Liver (tissue), 9 donors: ENCODE results near the gene CUL3. TPM values are rescaled to one million over a fixed set of nuclear protein-coding genes. Genes with fewer than 3 reads are reported as not detected.

Experiments used
- DNase-seq: peaks from one replicate; pipeline ENCODE4 v3.0.0-alpha.2; 2017; ENCODE audit warnings: low spot score
- H3K27ac ChIP-seq, 2 donors: one replicate each; pipeline ENCODE4 v1.7.0; 2013; ENCODE audit warnings: inconsistent platforms in 2 of 2, low read length in 2 of 2, control low read depth in 1 of 2, low read depth in 1 of 2, mild to moderate bottlenecking in 1 of 2
- H3K27me3 ChIP-seq, 4 donors: one replicate each; pipeline versions ENCODE4 v1.6.1 to v1.7.0; 2013; ENCODE audit warnings: low read length in 3 of 4, inconsistent platforms in 1 of 4, mild to moderate bottlenecking in 1 of 4, moderate library complexity in 1 of 4; ENCODE audit not compliant: control insufficient read depth in 4 of 4, insufficient read depth in 4 of 4
- H3K36me3 ChIP-seq, 4 donors: one replicate each; pipeline versions ENCODE4 v1.6.1 to v1.7.0; 2013; ENCODE audit warnings: low read length in 3 of 4, mild to moderate bottlenecking in 3 of 4, low read depth in 1 of 4, moderate library complexity in 1 of 4; ENCODE audit not compliant: control insufficient read depth in 4 of 4, insufficient read depth in 3 of 4
- H3K4me1 ChIP-seq, 4 donors: one replicate each; pipeline versions ENCODE4 v1.6.1 to v1.7.0; 2013; ENCODE audit warnings: low read length in 3 of 4, mild to moderate bottlenecking in 3 of 4, moderate library complexity in 1 of 4; ENCODE audit not compliant: control insufficient read depth in 4 of 4, insufficient read depth in 4 of 4
- H3K4me3 ChIP-seq, 3 donors: one replicate each; pipeline versions ENCODE4 v1.6.1 to v1.7.0; 2013; ENCODE audit warnings: low read length in 3 of 3, control low read depth in 1 of 3, low read depth in 1 of 3, mild to moderate bottlenecking in 1 of 3
- H3K9ac ChIP-seq, 2 donors: one replicate each; pipeline ENCODE4 v1.7.0; 2013; ENCODE audit warnings: low read length in 2 of 2, mild to moderate bottlenecking in 2 of 2, moderate library complexity in 2 of 2, control low read depth in 1 of 2, low read depth in 1 of 2
- H3K9me3 ChIP-seq, 4 donors: one replicate each; pipeline versions ENCODE4 v1.6.1 to v1.7.0; 2013; ENCODE audit warnings: low read length in 3 of 4; ENCODE audit not compliant: control insufficient read depth in 4 of 4
- ATF3 ChIP-seq: IDR thresholded peaks from 2 replicates; pipeline ENCODE4 v1.6.1; 2016; ENCODE audit warnings: antibody characterized with exemption
- EGR1 ChIP-seq, 2 donors: IDR thresholded peaks; 2 replicates each; pipeline ENCODE4 v1.6.1; 2016 to 2018; ENCODE audit warnings: antibody characterized with exemption in 2 of 2, low read depth in 2 of 2
- FOXA2 ChIP-seq: IDR thresholded peaks from 2 replicates; pipeline ENCODE4 v1.6.1; 2016; ENCODE audit warnings: antibody characterized with exemption
- GABPA ChIP-seq, 2 donors: IDR thresholded peaks in 1 of 2; conservative IDR thresholded peaks in 1 of 2; 2 replicates each; pipeline ENCODE4 v1.6.1; 2016; ENCODE audit warnings: antibody characterized with exemption in 2 of 2, mild to moderate bottlenecking in 1 of 2, moderate library complexity in 1 of 2
- HNF4A ChIP-seq, 2 donors: conservative IDR thresholded peaks; 2 replicates each; pipeline ENCODE4 v1.6.1; 2016; ENCODE audit warnings: antibody characterized with exemption in 2 of 2, mild to moderate bottlenecking in 2 of 2
- HNF4G ChIP-seq: IDR thresholded peaks from 2 replicates; pipeline ENCODE4 v1.6.1; 2016; ENCODE audit warnings: antibody characterized with exemption
- JUND ChIP-seq, 2 donors: IDR thresholded peaks; 2 replicates each; pipeline ENCODE4 v1.6.1; 2016; ENCODE audit warnings: antibody characterized with exemption in 2 of 2
- MAX ChIP-seq: IDR thresholded peaks from 2 replicates; pipeline ENCODE4 v1.6.1; 2016; ENCODE audit warnings: antibody characterized with exemption
- NR2F2 ChIP-seq: IDR thresholded peaks from 2 replicates; pipeline ENCODE4 v1.6.1; 2016; ENCODE audit warnings: antibody characterized with exemption
- RAD21 ChIP-seq, 2 donors: IDR thresholded peaks; 2 replicates each; pipeline ENCODE4 v1.6.1; 2016; ENCODE audit warnings: antibody characterized with exemption in 2 of 2, mild to moderate bottlenecking in 2 of 2
- REST ChIP-seq: IDR thresholded peaks from 2 replicates; pipeline ENCODE4 v1.6.1; 2016; ENCODE audit warnings: antibody characterized with exemption, mild to moderate bottlenecking
- RXRA ChIP-seq, 2 donors: IDR thresholded peaks; 2 replicates each; pipeline ENCODE4 v1.6.1; 2017 to 2018; ENCODE audit warnings: antibody characterized with exemption in 2 of 2, mild to moderate bottlenecking in 1 of 2
- TAF1 ChIP-seq: conservative IDR thresholded peaks from 2 replicates; pipeline ENCODE4 v1.6.1; 2016; ENCODE audit warnings: antibody characterized with exemption, mild to moderate bottlenecking
- YY1 ChIP-seq: IDR thresholded peaks from 2 replicates; pipeline ENCODE4 v1.6.1; 2016; ENCODE audit warnings: antibody characterized with exemption, mild to moderate bottlenecking
- ZBTB33 ChIP-seq: IDR thresholded peaks from 2 replicates; pipeline ENCODE4 v1.6.1; 2016; ENCODE audit warnings: antibody characterized with exemption
- WGBS: extraction: QIAGEN DNeasy Blood & Tissue Kit; methylation state at CpG from one replicate; pipeline ENCODE4 v1.1.7; 2013; 5-methylcytosine and 5-hydroxymethylcytosine counted together
- polyA plus RNA-seq, 2 donors: library from polyadenylated mRNA; stranded (reverse) in 1 of 2; unstranded in 1 of 2; fragments of 200-250 nt in 1 of 2; fragments of >200 nt in 1 of 2; fragmentation: Nextera tagmentation in 1 of 2; extraction: Ambion mirVana in 1 of 2; gene quantifications; one replicate each; pipeline versions ENCODE4 v1.2.1 to v1.2.3, GENCODE V29; 2013 to 2015
- total RNA-seq, 2 donors: library from RNA; depleted of rRNA; stranded (reverse); fragments of >200 nt; gene quantifications; one replicate each; pipeline ENCODE4 v1.2.3, GENCODE V29; 2014
- TF ChIP-seq, protein P1 (sequence below): fragments of 150-350 bp; IDR thresholded peaks from 2 replicates; pipeline ENCODE4 v1.5.1; 2017; ENCODE audit warnings: improper control_type of control experiment, low read depth, low read length; ENCODE audit not compliant: missing input control
- donor health status: healthy.
- donor health status: healthy.
- donor health status: healthy.
- donor health status: healthy.
- donor health status: healthy.

Gene CUL3
- total and polyA plus RNA-seq, 4 donors, result 24.7 to 48.9 (median 33.1) TPM

DNA sequence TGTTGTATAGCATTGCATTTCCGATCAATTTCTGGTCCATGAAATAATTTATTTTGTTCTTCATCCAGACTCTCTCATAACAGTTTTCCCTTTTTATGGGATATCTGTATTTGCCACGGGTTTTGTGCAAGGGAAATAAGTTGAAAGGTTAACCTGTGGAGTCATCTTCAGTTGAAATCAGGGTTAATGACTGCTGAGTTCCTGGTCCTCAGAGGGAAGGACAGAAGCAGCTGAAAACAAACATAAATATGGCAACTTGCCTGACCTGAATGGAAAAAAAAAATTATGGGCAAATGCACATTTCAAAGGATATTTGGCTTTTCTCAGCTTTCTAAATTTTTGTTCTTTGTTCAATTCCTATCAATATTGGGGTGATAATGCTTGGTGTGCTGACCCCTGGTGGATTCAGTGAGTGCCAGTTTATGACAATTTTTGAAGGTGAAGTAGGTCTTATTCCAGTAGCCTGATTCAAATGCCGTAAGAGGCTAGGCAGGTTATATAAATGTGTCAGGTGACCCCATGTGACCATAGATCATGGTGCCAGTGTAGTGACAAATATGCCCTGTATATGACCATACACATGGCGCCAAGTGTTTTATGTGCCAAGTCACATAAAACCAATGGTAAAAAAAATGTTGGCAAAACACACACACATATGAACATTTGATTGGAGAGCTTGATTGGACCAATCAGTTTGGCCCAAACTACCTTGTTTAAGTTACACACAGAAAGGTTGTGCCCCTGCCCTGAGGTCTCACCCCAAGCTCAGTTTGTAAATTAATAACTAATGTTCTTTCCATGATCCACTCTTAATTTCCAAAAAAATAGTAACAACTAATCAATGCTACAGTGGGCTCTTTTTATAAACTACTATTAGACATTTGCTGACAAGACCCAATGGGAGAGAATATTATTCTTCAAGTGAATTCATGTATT lies 135.7 kb downstream of the CUL3 start (continued):
- TF ChIP-seq MAX, result peak; percentile 42
- TF ChIP-seq RXRA (IDR thresholded peaks at IDR 0.05), result peak; percentile 92 to 96

- DNase-seq, result no peak
- H3K36me3 ChIP-seq, result no peaks in the 10 kb centered on the region
- no peak overlapping the region for H3K9ac ChIP-seq
- H3K27ac ChIP-seq, result no peak overlapping the region
- H3K27me3 ChIP-seq, result no peaks in the 10 kb centered on the region
- WGBS, result 88% methylated on average over 1 of the region's 1 CpG
- H3K4me1 ChIP-seq, result peaks cover 0 to 15% (median 9%) of the 10 kb centered on the region in 4 donors
- no peaks in the 10 kb centered on the region for H3K9me3 ChIP-seq
- no peak overlapping the region for H3K4me3 ChIP-seq
- TF ChIP-seq RAD21 (IDR thresholded peaks at IDR 0.05) (no peak), ATF3 (no peak), MAX (no peak)
These were observed 136.9 kb downstream of the CUL3 start for GRCh38 chr2:224448236-224448635.

- no peak for TF ChIP-seq EGR1 (IDR thresholded peaks at IDR 0.05; ENCODE audit: low read depth in 2 of 2)
- TF ChIP-seq ZBTB33, result no peak
- TF ChIP-seq RXRA (IDR thresholded peaks at IDR 0.05), result no peak
- TF ChIP-seq NR2F2, result no peak
- no peak for TF ChIP-seq TAF1
- no peak for TF ChIP-seq HNF4A (conservative IDR thresholded peaks at IDR 0.05)
- no peak for TF ChIP-seq YY1
- TF ChIP-seq ATF3, result no peak
- TF ChIP-seq RAD21 (IDR thresholded peaks at IDR 0.05), result no peak
- TF ChIP-seq HNF4G, result no peak
- TF ChIP-seq MAX, result no peak
- TF ChIP-seq JUND (IDR thresholded peaks at IDR 0.05), result no peak
- TF ChIP-seq GABPA (IDR thresholded peaks at IDR 0.05 in 1 of 2, conservative IDR thresholded peaks at IDR 0.05 in 1 of 2), result no peak
- TF ChIP-seq, protein P1, sequence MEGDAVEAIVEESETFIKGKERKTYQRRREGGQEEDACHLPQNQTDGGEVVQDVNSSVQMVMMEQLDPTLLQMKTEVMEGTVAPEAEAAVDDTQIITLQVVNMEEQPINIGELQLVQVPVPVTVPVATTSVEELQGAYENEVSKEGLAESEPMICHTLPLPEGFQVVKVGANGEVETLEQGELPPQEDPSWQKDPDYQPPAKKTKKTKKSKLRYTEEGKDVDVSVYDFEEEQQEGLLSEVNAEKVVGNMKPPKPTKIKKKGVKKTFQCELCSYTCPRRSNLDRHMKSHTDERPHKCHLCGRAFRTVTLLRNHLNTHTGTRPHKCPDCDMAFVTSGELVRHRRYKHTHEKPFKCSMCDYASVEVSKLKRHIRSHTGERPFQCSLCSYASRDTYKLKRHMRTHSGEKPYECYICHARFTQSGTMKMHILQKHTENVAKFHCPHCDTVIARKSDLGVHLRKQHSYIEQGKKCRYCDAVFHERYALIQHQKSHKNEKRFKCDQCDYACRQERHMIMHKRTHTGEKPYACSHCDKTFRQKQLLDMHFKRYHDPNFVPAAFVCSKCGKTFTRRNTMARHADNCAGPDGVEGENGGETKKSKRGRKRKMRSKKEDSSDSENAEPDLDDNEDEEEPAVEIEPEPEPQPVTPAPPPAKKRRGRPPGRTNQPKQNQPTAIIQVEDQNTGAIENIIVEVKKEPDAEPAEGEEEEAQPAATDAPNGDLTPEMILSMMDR, result no peak
- TF ChIP-seq REST, result no peak
- no peak for TF ChIP-seq FOXA2
- Histone ChIP-seq H3K4me3 (no peak overlapping the region), H3K4me1 (peaks cover 0 to 16% (median 7%) of the 10 kb centered on the region in 4 donors), H3K27me3 (no peaks in the 10 kb centered on the region), H3K36me3 (no peaks in the 10 kb centered on the region), H3K27ac (no peak overlapping the region), H3K9ac (no peak overlapping the region), H3K9me3 (no peaks in the 10 kb centered on the region)
- no peak for DNase-seq
- WGBS, result 90% methylated on average over 4 of the region's 4 CpGs
These were observed 140.4 kb downstream of the CUL3 start for GRCh38 chr2:224444783-224445182.
